Caco-2 (cell line): ENCODE data around the gene IQSEC1. TPM values are rescaled to one million over a fixed set of nuclear protein-coding genes. Genes with fewer than 3 reads are reported as not detected.
A peak's percentile ranks its signal among the peaks of the same experiment; 100 is the strongest.

Source experiments
- BruUV-seq: library from RNA; stranded (reverse); fragments of 400-500 nt; replicated peaks from 2 replicates; lab custom pipeline; 2021; lab: Mats Ljungman, UMichigan
- CTCF ChIA-PET: fragments of 300-600 bp; sonication (Branson Sonifier 250); formaldehyde crosslinking; loops from one replicate; lab custom pipeline; 2022; ENCODE audit warnings: antibody characterized with exemption; lab: Charles Lee
- POLR2A ChIA-PET: fragments of 300-600 bp; sonication (Branson Sonifier 250); formaldehyde crosslinking; loops from one replicate; lab custom pipeline; 2022; ENCODE audit warnings: antibody characterized with exemption; lab: Charles Lee
- DNase-seq, 2 experiments: peaks; one replicate each; pipeline versions ENCODE4 v3.0.0 to v3.0.0-alpha.2; 2020 to 2022
- H3K27me3 ChIP-seq: replicated peaks from 2 replicates; pipeline ENCODE4 v1.6.0; 2011; ENCODE audit warnings: low read length; ENCODE audit not compliant: control insufficient read depth, insufficient read depth
- H3K36me3 ChIP-seq: 2 replicates; pipeline ENCODE4 v1.5.1; 2011; ENCODE audit warnings: low read length; ENCODE audit not compliant: control insufficient read depth, insufficient read depth
- H3K4me1 ChIP-seq: fragments of 250-450 bp; sonication (Bioruptor Pico); 2 replicates; pipeline ENCODE4 v1.5.1; 2020; ENCODE audit warnings: mild to moderate bottlenecking
- H3K4me3 ChIP-seq: 2 replicates; pipeline ENCODE4 v1.5.1; 2011; ENCODE audit warnings: low read depth, mild to moderate bottlenecking, control low read depth, low read length
- H3K9me3 ChIP-seq: fragments of 250-450 bp; sonication (Bioruptor Pico); 2 replicates; pipeline ENCODE4 v1.5.1; 2020; ENCODE audit warnings: mild to moderate bottlenecking, moderate library complexity
- H3K27ac Mint-ChIP-seq: one replicate; pipeline ENCODE4 v1.8.0; 2022; ENCODE audit warnings: mixed read lengths; ENCODE audit not compliant: unreplicated experiment
- H3K27me3 Mint-ChIP-seq: one replicate; pipeline ENCODE4 v1.8.0; 2022; ENCODE audit warnings: mixed read lengths; ENCODE audit not compliant: insufficient read depth, unreplicated experiment
- H3K36me3 Mint-ChIP-seq: one replicate; pipeline ENCODE4 v1.8.0; 2022; ENCODE audit warnings: mild to moderate bottlenecking, mixed read lengths; ENCODE audit not compliant: insufficient read depth, unreplicated experiment
- H3K4me1 Mint-ChIP-seq: one replicate; pipeline ENCODE4 v1.8.0; 2022; ENCODE audit warnings: low read depth, mixed read lengths; ENCODE audit not compliant: unreplicated experiment
- H3K4me3 Mint-ChIP-seq: one replicate; pipeline ENCODE4 v1.8.0; 2022; ENCODE audit warnings: mild to moderate bottlenecking, moderate library complexity, mixed read lengths; ENCODE audit not compliant: unreplicated experiment
- H3K9me3 Mint-ChIP-seq: one replicate; pipeline ENCODE4 v1.8.0; 2022; ENCODE audit warnings: mixed read lengths; ENCODE audit not compliant: unreplicated experiment
- intact Hi-C: fragments of 100-400 bp; cut with micrococcal nuclease; formaldehyde crosslinking; loops from one replicate; pipeline ENCODE4 v1.10.0; 2022; ENCODE audit not compliant: unreplicated experiment
- total RNA-seq: library from RNA; stranded (reverse); gene quantifications from 2 replicates; pipeline ENCODE4 v1.2.3, GENCODE V29; 2022
- TF ChIP-seq, protein P1 (sequence below), 2 experiments: fragments of 200-600 bp in 1 of 2; IDR thresholded peaks; 1 replicate in 1 of 2; 2 replicates in 1 of 2; pipeline versions ENCODE4 v1.5.1 to v1.8.0; 2011 to 2022; ENCODE audit warnings: antibody characterized with exemption in 1 of 2, control low read depth in 1 of 2, inconsistent platforms in 1 of 2, low read depth in 1 of 2, low read length in 1 of 2, mild to moderate bottlenecking in 1 of 2, moderate library complexity in 1 of 2; ENCODE audit not compliant: insufficient read depth in 1 of 2, severe bottlenecking in 1 of 2, unreplicated experiment in 1 of 2

Gene IQSEC1
- total RNA-seq, 1 experiment from 2014 or later, result 40.0 TPM

DNA sequence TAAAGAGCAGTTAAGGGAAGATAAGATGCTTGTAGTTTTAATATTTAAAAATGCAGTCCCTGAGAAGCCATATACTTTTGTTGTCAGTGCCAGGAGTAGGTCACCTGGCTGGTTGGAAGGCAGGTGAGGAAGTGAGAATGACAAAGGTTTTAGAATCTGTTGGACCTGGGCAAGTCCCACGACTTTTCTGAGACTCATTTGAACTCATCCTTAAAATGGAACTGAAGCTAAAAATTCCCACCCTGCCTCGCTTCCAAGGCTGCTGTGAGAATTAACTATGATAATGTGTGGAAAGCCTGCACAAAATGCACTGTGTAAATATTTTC, 77.1 kb downstream of the IQSEC1 start:
- TF ChIP-seq, protein P1, sequence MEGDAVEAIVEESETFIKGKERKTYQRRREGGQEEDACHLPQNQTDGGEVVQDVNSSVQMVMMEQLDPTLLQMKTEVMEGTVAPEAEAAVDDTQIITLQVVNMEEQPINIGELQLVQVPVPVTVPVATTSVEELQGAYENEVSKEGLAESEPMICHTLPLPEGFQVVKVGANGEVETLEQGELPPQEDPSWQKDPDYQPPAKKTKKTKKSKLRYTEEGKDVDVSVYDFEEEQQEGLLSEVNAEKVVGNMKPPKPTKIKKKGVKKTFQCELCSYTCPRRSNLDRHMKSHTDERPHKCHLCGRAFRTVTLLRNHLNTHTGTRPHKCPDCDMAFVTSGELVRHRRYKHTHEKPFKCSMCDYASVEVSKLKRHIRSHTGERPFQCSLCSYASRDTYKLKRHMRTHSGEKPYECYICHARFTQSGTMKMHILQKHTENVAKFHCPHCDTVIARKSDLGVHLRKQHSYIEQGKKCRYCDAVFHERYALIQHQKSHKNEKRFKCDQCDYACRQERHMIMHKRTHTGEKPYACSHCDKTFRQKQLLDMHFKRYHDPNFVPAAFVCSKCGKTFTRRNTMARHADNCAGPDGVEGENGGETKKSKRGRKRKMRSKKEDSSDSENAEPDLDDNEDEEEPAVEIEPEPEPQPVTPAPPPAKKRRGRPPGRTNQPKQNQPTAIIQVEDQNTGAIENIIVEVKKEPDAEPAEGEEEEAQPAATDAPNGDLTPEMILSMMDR (IDR thresholded peaks at IDR 0.05; ENCODE audit: insufficient read depth in 1 of 2, low read depth in 1 of 2, low read length in 1 of 2, severe bottlenecking in 1 of 2, unreplicated experiment in 1 of 2), result no peak
- Mint-ChIP-seq H3K4me1 (no peaks in the 10 kb centered on the region), H3K4me3 (no peak overlapping the region), H3K36me3 (no peaks in the 10 kb centered on the region), H3K9me3 (no peaks in the 10 kb centered on the region), H3K27ac (no peak overlapping the region), H3K27me3 (no peaks in the 10 kb centered on the region)
- ChIA-PET CTCF (no interaction called here), POLR2A (no interaction called here)
- Histone ChIP-seq H3K27me3 (no peaks in the 10 kb centered on the region), H3K4me1 (peaks cover 10% of the 10 kb centered on the region), H3K9me3 (no peaks in the 10 kb centered on the region), H3K4me3 (no peak overlapping the region), H3K36me3 (no peaks in the 10 kb centered on the region)
- intact Hi-C loops, result no loop called here
- DNase-seq, result no peak
- no TSS peak for BruUV-seq

- H3K36me3 Mint-ChIP-seq, result no peaks in the 10 kb centered on the region
- H3K27me3 ChIP-seq, result no peaks in the 10 kb centered on the region
- peak overlapping the region; percentile 50 for H3K27ac Mint-ChIP-seq
- no peaks in the 10 kb centered on the region for H3K36me3 ChIP-seq
- no peaks in the 10 kb centered on the region for H3K27me3 Mint-ChIP-seq
- peak overlapping the region; percentile 96 for H3K4me3 ChIP-seq
- POLR2A ChIA-PET, result no interaction called here
- no peaks in the 10 kb centered on the region for H3K4me1 Mint-ChIP-seq
- H3K9me3 ChIP-seq, result no peaks in the 10 kb centered on the region
- BruUV-seq, result no TSS peak
- H3K9me3 Mint-ChIP-seq, result no peaks in the 10 kb centered on the region
- TF ChIP-seq, protein P1 (IDR thresholded peaks at IDR 0.05; ENCODE audit: insufficient read depth in 1 of 2, low read depth in 1 of 2, low read length in 1 of 2, severe bottlenecking in 1 of 2, unreplicated experiment in 1 of 2), result no peak
- intact Hi-C loops, result loop anchor here (1.0 kb wide), 2 partner anchors 31 to 127 kb away; no protein-coding TSS in a partner anchor
- peak overlapping the region; percentile 96 for H3K4me3 Mint-ChIP-seq
- CTCF ChIA-PET, result interaction anchor here (0.6 to 1.7 kb wide), 9 partner anchors 9 to 188 kb away, joined by 3 to 9 read pairs (median 4); no protein-coding TSS in a partner anchor
- DNase-seq, result no peak
- H3K4me1 ChIP-seq, result peaks cover 10% of the 10 kb centered on the region
These were observed 77.6 kb downstream of the IQSEC1 start for GRCh38 chr3:12995389-12996180.

DNA sequence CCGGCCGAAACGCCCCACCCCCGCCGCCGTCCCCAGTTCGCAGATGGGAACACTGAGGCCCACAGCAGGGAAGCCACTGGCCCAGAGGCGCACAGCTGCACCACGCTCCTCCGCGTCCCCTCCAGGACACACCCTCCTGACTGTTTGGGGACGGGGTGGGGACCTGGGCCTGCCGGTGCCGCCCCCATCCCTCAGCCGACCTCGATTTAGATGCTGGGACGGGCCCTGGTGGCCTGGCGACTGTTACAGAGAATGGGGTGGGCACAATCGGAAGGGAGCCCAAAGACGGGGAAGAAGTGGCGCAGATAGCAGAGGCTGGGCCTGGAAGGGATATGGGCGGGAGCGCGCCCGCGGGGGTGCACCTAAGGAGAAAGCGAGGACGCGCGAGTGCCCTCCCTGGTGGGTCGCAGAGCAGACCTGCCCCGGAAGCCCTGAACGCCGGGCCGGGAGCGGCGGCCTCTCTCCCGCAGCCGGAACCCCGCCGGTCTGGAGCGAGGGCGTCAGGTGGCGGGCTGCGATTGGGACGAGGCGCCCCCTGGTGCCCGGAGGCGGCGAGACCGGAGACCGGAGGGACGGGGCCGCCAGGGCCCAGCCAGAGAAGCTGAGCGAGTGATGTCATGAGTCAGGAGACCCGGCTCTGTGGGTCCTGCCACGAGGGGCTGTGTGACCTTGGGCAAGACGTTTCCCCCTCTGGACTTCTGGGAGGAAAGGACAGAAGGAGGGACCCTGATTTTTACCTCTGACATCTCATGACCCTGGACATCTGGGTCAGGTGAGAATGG, 78.4 kb downstream of the IQSEC1 start:
- no peaks in the 10 kb centered on the region for H3K27me3 ChIP-seq
- H3K36me3 Mint-ChIP-seq, result no peaks in the 10 kb centered on the region
- H3K9me3 ChIP-seq, result no peaks in the 10 kb centered on the region
- peaks cover 10% of the 10 kb centered on the region for H3K4me1 ChIP-seq
- no TSS peak for BruUV-seq
- H3K9me3 Mint-ChIP-seq, result no peaks in the 10 kb centered on the region
- peak overlapping the region; percentile 96 for H3K4me3 ChIP-seq
- peak overlapping the region; percentile 96 for H3K4me3 Mint-ChIP-seq
- H3K4me1 Mint-ChIP-seq, result no peaks in the 10 kb centered on the region
- H3K27me3 Mint-ChIP-seq, result no peaks in the 10 kb centered on the region
- no peaks in the 10 kb centered on the region for H3K36me3 ChIP-seq
- TF ChIP-seq, protein P1 (IDR thresholded peaks at IDR 0.05; ENCODE audit: insufficient read depth in 1 of 2, low read depth in 1 of 2, low read length in 1 of 2, severe bottlenecking in 1 of 2, unreplicated experiment in 1 of 2), result peak; percentile 85 to 88
- peak overlapping the region; percentile 50 for H3K27ac Mint-ChIP-seq
- DNase-seq, result peak; percentile 88 to 94
- POLR2A ChIA-PET, result no interaction called here
- CTCF ChIA-PET, result interaction anchor here (0.6 to 1.7 kb wide), 9 partner anchors 10 to 416 kb away, joined by 3 to 9 read pairs (median 4); no protein-coding TSS in a partner anchor
- intact Hi-C loops, result loop anchor here (1.0 kb wide), 2 partner anchors 30 to 126 kb away; no protein-coding TSS in a partner anchor
